RWPE2 (cell line): Measurements from ENCODE around the gene CTNND2.

Source experiments
- ATAC-seq: fragments of 200-7000 bp; cut with Tn5 transposase; 3 replicates; pipeline ENCODE4 v1.9.1; 2021; ENCODE audit warnings: low read depth
- DNase-seq: peaks from one replicate; pipeline ENCODE4 v3.0.0-alpha.2; 2020; ENCODE audit warnings: low spot score
- H3K27ac ChIP-seq: fragments of 450-650 bp; 2 replicates; pipeline ENCODE4 v1.5.1; 2017; ENCODE audit warnings: mild to moderate bottlenecking; ENCODE audit not compliant: poor library complexity, severe bottlenecking
- H3K27me3 ChIP-seq: fragments of 250-450 bp; sonication (Bioruptor Pico); 2 replicates; pipeline ENCODE4 v1.5.1; 2021; ENCODE audit warnings: mild to moderate bottlenecking, moderate library complexity; ENCODE audit not compliant: insufficient read depth, poor library complexity, severe bottlenecking
- H3K36me3 ChIP-seq: fragments of 250-450 bp; sonication (Bioruptor Pico); 2 replicates; pipeline ENCODE4 v1.5.1; 2020; ENCODE audit warnings: low read depth, mild to moderate bottlenecking, moderate library complexity
- H3K4me1 ChIP-seq: fragments of 250-450 bp; sonication (Bioruptor Pico); 2 replicates; pipeline ENCODE4 v1.5.1; 2021; ENCODE audit warnings: mild to moderate bottlenecking, moderate library complexity; ENCODE audit not compliant: insufficient read depth, poor library complexity, severe bottlenecking
- H3K4me3 ChIP-seq: fragments of 250-450 bp; sonication (Bioruptor Pico); 2 replicates; pipeline ENCODE4 v1.5.1; 2021; ENCODE audit warnings: mild to moderate bottlenecking, moderate library complexity; ENCODE audit not compliant: severe bottlenecking
- H3K9me3 ChIP-seq: fragments of 250-450 bp; sonication (Bioruptor Pico); 2 replicates; pipeline ENCODE4 v1.5.1; 2021; ENCODE audit warnings: mild to moderate bottlenecking, moderate library complexity; ENCODE audit not compliant: severe bottlenecking
- CTCF ChIP-seq: fragments of 450-650 bp; IDR thresholded peaks from one replicate; pipeline ENCODE4 v1.5.1; 2017; ENCODE audit warnings: mild to moderate bottlenecking, moderate library complexity; ENCODE audit not compliant: poor library complexity, severe bottlenecking

Gene CTNND2

GRCh38 chr5:11611011-11611410 is 293.2 kb downstream of the CTNND2 start:
- Histone ChIP-seq H3K27ac (no peak overlapping the region), H3K27me3 (peaks cover 9% of the 10 kb centered on the region), H3K4me1 (no peaks in the 10 kb centered on the region), H3K36me3 (no peaks in the 10 kb centered on the region), H3K4me3 (no peak overlapping the region), H3K9me3 (no peaks in the 10 kb centered on the region)
- ATAC-seq = no peak
- DNase-seq = no peak
- TF ChIP-seq CTCF = no peak

DNA sequence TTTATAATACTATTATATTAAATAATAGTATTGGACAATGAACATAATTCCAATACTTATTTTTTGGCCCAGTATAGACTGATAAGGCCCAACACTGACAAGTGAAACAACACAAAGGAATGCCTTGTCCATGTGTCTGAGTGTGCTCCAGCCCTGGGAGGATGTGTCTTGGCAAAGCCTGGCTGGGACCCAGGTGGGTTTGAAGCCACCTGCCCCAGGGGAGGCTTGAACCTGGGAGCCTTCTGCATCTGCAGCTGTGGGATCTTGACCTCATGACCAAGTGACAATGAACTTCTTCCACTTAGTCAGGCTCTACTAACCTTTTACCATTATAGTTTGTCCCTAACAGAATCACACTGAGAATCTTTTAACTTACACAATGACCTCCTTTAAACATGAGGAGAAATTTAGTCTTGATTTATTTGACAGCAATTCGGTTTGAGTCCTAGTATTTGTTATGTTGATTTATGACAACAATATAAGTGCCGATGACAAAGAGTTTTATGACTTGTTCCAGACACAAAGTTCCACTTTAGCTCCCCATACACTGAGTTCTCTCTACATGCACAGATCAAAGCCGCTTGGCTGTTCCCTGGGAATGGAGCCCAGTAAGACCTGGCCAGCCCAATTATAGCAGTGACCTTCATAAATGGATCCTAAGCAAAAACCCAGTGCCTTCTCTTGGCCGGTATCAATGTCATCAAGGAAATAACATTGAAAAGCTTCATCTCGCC is 294.5 kb downstream of the CTNND2 start:
- no peaks in the 10 kb centered on the region for H3K36me3 ChIP-seq
- no peak overlapping the region for H3K4me3 ChIP-seq
- H3K9me3 ChIP-seq = no peaks in the 10 kb centered on the region
- ATAC-seq = no peak
- no peak for TF ChIP-seq CTCF
- H3K27ac ChIP-seq = no peak overlapping the region
- peaks cover 13% of the 10 kb centered on the region for H3K27me3 ChIP-seq
- DNase-seq = no peak
- H3K4me1 ChIP-seq = no peaks in the 10 kb centered on the region

GRCh38 chr5:11608530-11608929 is 295.7 kb downstream of the CTNND2 start:
- Histone ChIP-seq H3K9me3 (no peaks in the 10 kb centered on the region), H3K27ac (no peak overlapping the region), H3K4me3 (no peak overlapping the region), H3K36me3 (no peaks in the 10 kb centered on the region), H3K4me1 (no peaks in the 10 kb centered on the region), H3K27me3 (peaks cover 13% of the 10 kb centered on the region)
- no peak for ATAC-seq
- TF ChIP-seq CTCF = no peak
- DNase-seq = no peak

GRCh38 chr5:11607944-11608483 is 296.2 kb downstream of the CTNND2 start:
- Histone ChIP-seq H3K27me3 (peaks cover 13% of the 10 kb centered on the region), H3K36me3 (no peaks in the 10 kb centered on the region), H3K4me3 (no peak overlapping the region), H3K27ac (no peak overlapping the region), H3K4me1 (no peaks in the 10 kb centered on the region), H3K9me3 (no peaks in the 10 kb centered on the region)
- DNase-seq = no peak
- no peak for TF ChIP-seq CTCF
- ATAC-seq = no peak

DNA sequence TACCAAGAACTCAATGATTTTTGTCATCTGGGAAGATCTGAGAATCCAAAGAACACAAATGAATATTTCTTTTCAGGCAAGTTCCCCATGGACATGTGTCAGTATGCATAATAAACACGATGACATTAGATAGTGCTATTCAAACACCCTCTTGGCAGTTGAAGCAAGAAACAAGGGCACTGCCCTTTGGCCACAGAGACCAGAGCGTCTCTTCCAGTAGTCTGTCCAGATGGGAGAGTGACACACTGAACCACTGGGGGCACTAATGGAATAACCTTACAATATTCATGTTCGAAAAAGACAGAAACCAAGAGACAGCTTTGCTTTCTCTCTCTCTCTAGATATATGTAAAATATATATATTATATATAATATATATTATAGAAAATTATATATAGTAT is 301.9 kb downstream of the CTNND2 start:
- H3K4me1 ChIP-seq = no peaks in the 10 kb centered on the region
- H3K4me3 ChIP-seq = no peak overlapping the region
- no peak for TF ChIP-seq CTCF
- no peaks in the 10 kb centered on the region for H3K9me3 ChIP-seq
- H3K36me3 ChIP-seq = no peaks in the 10 kb centered on the region
- no peak overlapping the region for H3K27ac ChIP-seq
- DNase-seq (no peak), ATAC-seq (no peak)
- H3K27me3 ChIP-seq = peaks cover 13% of the 10 kb centered on the region
